ENCODE results near the gene DAPK2. TPM values are rescaled to one million over a fixed set of nuclear protein-coding genes. Genes with fewer than 3 reads are reported as not detected.

DAPK2 gene
- total RNA-seq, 2 donors from 2014 or later, result 0.76 to 8.1 TPM

DNA sequence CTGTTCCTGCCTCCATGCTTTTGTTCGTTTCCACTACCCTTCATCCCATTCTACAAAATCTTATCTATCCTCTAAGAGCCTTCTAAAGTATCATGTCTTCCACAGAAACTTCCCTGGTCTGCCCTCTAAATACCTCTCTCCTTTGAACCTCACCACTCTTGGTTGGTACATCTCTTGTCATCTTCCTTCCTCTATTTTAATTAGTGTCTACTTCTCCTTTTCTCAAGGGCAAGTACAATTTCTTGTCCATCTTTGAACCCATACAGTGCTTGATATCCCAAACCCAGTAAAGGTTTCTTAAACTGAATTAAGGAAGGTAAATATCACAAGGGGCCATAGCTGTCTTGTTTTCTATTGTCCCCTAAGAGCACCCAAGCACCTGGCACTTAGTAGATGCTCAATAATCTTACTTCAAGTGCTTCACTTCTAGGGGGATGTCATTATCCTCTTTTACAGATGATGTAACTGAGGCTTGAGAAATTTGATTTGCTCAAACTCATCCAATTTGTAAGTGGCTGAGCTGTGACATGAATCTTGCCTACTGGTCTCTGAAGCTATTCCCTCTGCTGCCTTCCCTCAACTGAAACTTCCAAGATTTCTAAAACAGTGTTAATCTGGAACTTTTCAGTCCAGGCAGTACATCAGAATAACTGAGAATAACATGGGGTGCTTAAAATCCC lies 2.6 kb upstream of the DAPK2 start:
- DNase-seq (ENCODE audit: low spot score), result no peak
- Mint-ChIP-seq H3K4me1 (ENCODE audit: low read depth in 2 of 2) (peaks cover 5 to 7% of the 10 kb centered on the region in 2 donors), H3K9me3 (no peaks in the 10 kb centered on the region), H3K4me3 (peak overlapping the region; percentile 1), H3K36me3 (no peaks in the 10 kb centered on the region), H3K27me3 (peaks cover 0 to 15% of the 10 kb centered on the region in 2 donors), H3K27ac (no peak overlapping the region)
- no peak for ATAC-seq

DNA sequence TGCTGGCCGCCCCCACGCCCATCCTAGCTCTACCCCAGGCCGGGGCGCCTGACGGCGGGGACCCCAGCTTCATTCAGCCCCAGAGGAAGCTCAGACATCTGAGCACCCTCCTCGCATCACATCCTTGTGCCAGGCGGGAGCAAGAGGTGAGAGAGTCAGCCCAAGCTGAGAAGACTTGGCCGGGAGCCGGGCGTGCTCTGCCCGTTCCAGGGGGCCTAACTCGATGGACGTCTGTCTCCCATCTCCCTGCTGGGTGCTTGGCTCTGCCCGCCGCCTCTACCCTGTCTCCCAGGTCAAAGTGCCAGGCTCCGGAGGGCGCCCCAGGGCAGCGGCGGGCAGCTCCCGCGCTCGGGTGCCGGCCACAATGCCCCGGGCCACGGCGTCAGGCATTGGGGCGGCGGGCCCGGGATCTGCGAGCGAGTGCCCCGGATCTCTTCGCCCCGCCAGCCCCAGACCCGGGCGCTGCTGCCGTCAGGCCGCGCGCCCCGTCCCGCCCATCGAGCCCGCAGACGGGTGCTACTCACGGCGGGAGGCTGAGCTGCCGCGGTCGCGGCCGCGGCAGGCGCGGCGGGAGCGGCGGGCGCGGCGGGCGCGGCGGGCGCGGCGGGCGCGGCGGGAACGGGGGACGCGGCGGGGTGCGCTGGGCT lies 388 bp downstream of the DAPK2 start:
- Mint-ChIP-seq H3K27ac (no peak overlapping the region), H3K4me1 (ENCODE audit: low read depth in 2 of 2) (peaks cover 5 to 7% of the 10 kb centered on the region in 2 donors), H3K9me3 (no peaks in the 10 kb centered on the region), H3K27me3 (peaks cover 0 to 15% of the 10 kb centered on the region in 2 donors), H3K36me3 (no peaks in the 10 kb centered on the region), H3K4me3 (peak overlapping the region; percentile 58)
- no peak for DNase-seq (ENCODE audit: low spot score)
- peak; percentile 66 to 71 for ATAC-seq

GRCh38 chr15:64045101-64045435 lies 1.2 kb downstream of the DAPK2 start:
- Mint-ChIP-seq H3K4me1 (ENCODE audit: low read depth in 2 of 2) (peaks cover 5 to 7% of the 10 kb centered on the region in 2 donors), H3K9me3 (no peaks in the 10 kb centered on the region), H3K27ac (no peak overlapping the region), H3K27me3 (peaks cover 0 to 15% of the 10 kb centered on the region in 2 donors), H3K4me3 (peak overlapping the region; percentile 58), H3K36me3 (no peaks in the 10 kb centered on the region)
- no peak for ATAC-seq
- no peak for DNase-seq (ENCODE audit: low spot score)

DNA sequence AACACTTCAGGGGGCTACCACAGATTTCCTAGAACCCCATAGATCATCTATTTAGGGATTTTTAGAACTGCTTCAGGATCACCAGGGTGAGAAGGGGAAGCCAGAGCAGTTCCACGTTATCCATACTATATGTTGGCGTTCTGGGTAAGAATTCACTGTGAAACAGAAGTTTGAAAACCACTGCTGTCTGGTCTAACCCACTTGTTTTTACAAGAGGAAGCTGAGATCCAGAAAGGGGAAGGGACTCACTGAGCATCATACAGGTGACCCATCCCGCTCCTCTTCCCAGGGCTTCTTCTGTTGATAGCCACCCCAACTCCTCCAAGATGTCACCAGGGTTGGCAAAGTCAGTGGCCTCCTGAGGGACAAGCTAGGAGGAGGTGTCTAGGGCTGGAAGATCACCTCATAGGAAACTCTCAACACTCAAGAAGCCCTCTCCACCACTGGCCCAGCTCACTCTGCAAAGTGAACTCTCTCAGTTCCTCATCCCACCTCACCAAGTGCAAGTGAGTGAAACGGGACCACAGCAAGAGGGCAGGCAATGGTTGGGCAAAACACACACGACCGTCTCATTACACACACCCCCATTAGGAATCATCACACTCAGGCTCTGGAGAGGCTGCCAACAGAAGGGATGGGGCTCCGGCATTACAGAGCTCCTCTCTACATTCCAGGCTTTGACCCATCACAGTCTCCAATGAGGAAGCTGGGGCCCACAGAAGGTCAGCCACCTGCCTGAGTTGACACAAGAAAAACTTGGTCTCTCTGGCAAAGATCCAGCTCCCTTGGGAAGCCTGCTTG lies 1.8 kb downstream of the DAPK2 start:
- Mint-ChIP-seq H3K9me3 (no peaks in the 10 kb centered on the region), H3K27me3 (peaks cover 0 to 15% of the 10 kb centered on the region in 2 donors), H3K27ac (no peak overlapping the region), H3K4me3 (peak overlapping the region; percentile 58), H3K36me3 (no peaks in the 10 kb centered on the region), H3K4me1 (ENCODE audit: low read depth in 2 of 2) (peaks cover 5 to 7% of the 10 kb centered on the region in 2 donors)
- ATAC-seq (no peak), DNase-seq (ENCODE audit: low spot score) (no peak)

GRCh38 chr15:64038878-64039610 lies 7.2 kb downstream of the DAPK2 start:
- Mint-ChIP-seq H3K4me1 (ENCODE audit: low read depth in 2 of 2) (no peaks in the 10 kb centered on the region), H3K36me3 (no peaks in the 10 kb centered on the region), H3K27ac (no peak overlapping the region), H3K27me3 (no peaks in the 10 kb centered on the region), H3K9me3 (no peaks in the 10 kb centered on the region), H3K4me3 (no peak overlapping the region)
- no peak for DNase-seq (ENCODE audit: low spot score)
- no peak for ATAC-seq

- DNase-seq (ENCODE audit: low spot score), result no peak
- Mint-ChIP-seq H3K27me3 (no peaks in the 10 kb centered on the region), H3K36me3 (no peaks in the 10 kb centered on the region), H3K9me3 (no peaks in the 10 kb centered on the region), H3K4me1 (ENCODE audit: low read depth in 2 of 2) (no peaks in the 10 kb centered on the region), H3K4me3 (no peak overlapping the region), H3K27ac (no peak overlapping the region)
- no peak for ATAC-seq
Measured at GRCh38 chr15:64037966-64038365, 8.3 kb downstream of the DAPK2 start.

GRCh38 chr15:64037116-64037515 lies 9.2 kb downstream of the DAPK2 start:
- no peak overlapping the region for H3K4me3 Mint-ChIP-seq
- H3K4me1 Mint-ChIP-seq (ENCODE audit: low read depth in 2 of 2), result peaks cover 4 to 5% of the 10 kb centered on the region in 2 donors
- H3K36me3 Mint-ChIP-seq, result no peaks in the 10 kb centered on the region
- no peaks in the 10 kb centered on the region for H3K9me3 Mint-ChIP-seq
- H3K27me3 Mint-ChIP-seq, result no peaks in the 10 kb centered on the region
- DNase-seq (ENCODE audit: low spot score) (peak; percentile 16), ATAC-seq (no peak)
- no peak overlapping the region for H3K27ac Mint-ChIP-seq

GRCh38 chr15:64035525-64035924 lies 10.8 kb downstream of the DAPK2 start:
- peaks cover 8 to 10% of the 10 kb centered on the region in 2 donors for H3K4me1 Mint-ChIP-seq (ENCODE audit: low read depth in 2 of 2)
- H3K4me3 Mint-ChIP-seq, result no peak overlapping the region
- H3K27ac Mint-ChIP-seq, result no peak overlapping the region
- no peak for DNase-seq (ENCODE audit: low spot score)
- H3K27me3 Mint-ChIP-seq, result no peaks in the 10 kb centered on the region
- H3K9me3 Mint-ChIP-seq, result no peaks in the 10 kb centered on the region
- H3K36me3 Mint-ChIP-seq, result no peaks in the 10 kb centered on the region
- ATAC-seq, result no peak

- Mint-ChIP-seq H3K4me3 (no peak overlapping the region), H3K27me3 (no peaks in the 10 kb centered on the region), H3K9me3 (no peaks in the 10 kb centered on the region), H3K27ac (no peak overlapping the region), H3K36me3 (no peaks in the 10 kb centered on the region), H3K4me1 (ENCODE audit: low read depth in 2 of 2) (peaks cover 10 to 12% of the 10 kb centered on the region in 2 donors)
- no peak for ATAC-seq
- no peak for DNase-seq (ENCODE audit: low spot score)
Measured at GRCh38 chr15:64034519-64034918, 11.8 kb downstream of the DAPK2 start.

GRCh38 chr15:64032329-64032728 lies 14.0 kb downstream of the DAPK2 start:
- H3K27ac Mint-ChIP-seq, result peak overlapping the region; percentile 40 to 74
- DNase-seq (ENCODE audit: low spot score) (peak; percentile 22), ATAC-seq (no peak)
- H3K36me3 Mint-ChIP-seq, result no peaks in the 10 kb centered on the region
- H3K4me1 Mint-ChIP-seq (ENCODE audit: low read depth in 2 of 2), result peaks cover 13 to 15% of the 10 kb centered on the region in 2 donors
- no peaks in the 10 kb centered on the region for H3K27me3 Mint-ChIP-seq
- no peak overlapping the region for H3K4me3 Mint-ChIP-seq
- H3K9me3 Mint-ChIP-seq, result no peaks in the 10 kb centered on the region

- H3K27me3 Mint-ChIP-seq, result no peaks in the 10 kb centered on the region
- peaks cover 13 to 15% of the 10 kb centered on the region in 2 donors for H3K4me1 Mint-ChIP-seq (ENCODE audit: low read depth in 2 of 2)
- no peaks in the 10 kb centered on the region for H3K36me3 Mint-ChIP-seq
- ATAC-seq, result no peak
- peak; percentile 6 for DNase-seq (ENCODE audit: low spot score)
- no peak overlapping the region for H3K27ac Mint-ChIP-seq
- H3K4me3 Mint-ChIP-seq, result no peak overlapping the region
- H3K9me3 Mint-ChIP-seq, result no peaks in the 10 kb centered on the region
Measured at GRCh38 chr15:64030123-64030522, 16.2 kb downstream of the DAPK2 start.

GRCh38 chr15:64029633-64030032 lies 16.7 kb downstream of the DAPK2 start:
- H3K27ac Mint-ChIP-seq, result peak overlapping the region in 1 of 2 donors; percentile 28
- H3K4me3 Mint-ChIP-seq, result no peak overlapping the region
- no peaks in the 10 kb centered on the region for H3K27me3 Mint-ChIP-seq
- ATAC-seq (peak; percentile 32 to 59), DNase-seq (ENCODE audit: low spot score) (peak; percentile 53)
- H3K4me1 Mint-ChIP-seq (ENCODE audit: low read depth in 2 of 2), result peaks cover 15 to 16% of the 10 kb centered on the region in 2 donors
- H3K9me3 Mint-ChIP-seq, result no peaks in the 10 kb centered on the region
- no peaks in the 10 kb centered on the region for H3K36me3 Mint-ChIP-seq

GRCh38 chr15:64029110-64029509 lies 17.2 kb downstream of the DAPK2 start:
- peak; percentile 49 for DNase-seq (ENCODE audit: low spot score)
- H3K27me3 Mint-ChIP-seq, result no peaks in the 10 kb centered on the region
- peak in 1 of 2 donors; percentile 43 for ATAC-seq
- H3K4me3 Mint-ChIP-seq, result no peak overlapping the region
- peak overlapping the region in 1 of 2 donors; percentile 28 for H3K27ac Mint-ChIP-seq
- peaks cover 15 to 17% of the 10 kb centered on the region in 2 donors for H3K4me1 Mint-ChIP-seq (ENCODE audit: low read depth in 2 of 2)
- no peaks in the 10 kb centered on the region for H3K9me3 Mint-ChIP-seq
- H3K36me3 Mint-ChIP-seq, result no peaks in the 10 kb centered on the region

Measured in natural killer cell treated with Interleukin-12 subunit alpha and Interleukin-12 subunit beta and Interleukin-15 and Interleukin-18, amount 100 ng/mL, for 72 hours (primary cell).